Left ventricle myocardium superior (tissue), 1 donor: ENCODE measurements around the gene PARP12. TPM values are rescaled to one million over a fixed set of nuclear protein-coding genes. Genes with fewer than 3 reads are reported as not detected.
"Not testable (repeated sequence)": the region's sequence is repeated elsewhere in the genome, so short reads cannot be mapped to it uniquely, and the experiment has no call there.

ENCODE experiments used
- ATAC-seq: fragments of 200-7000 bp; cut with Tn5 transposase; one replicate; pipeline ENCODE4 v1.9.1; 2020; ENCODE audit warnings: mild to moderate bottlenecking, moderate library complexity
- DNase-seq: peaks from one replicate; pipeline ENCODE4 v3.0.0-alpha.2; 2020
- intact Hi-C: fragments of 100-400 bp; cut with micrococcal nuclease; formaldehyde crosslinking; loops from one replicate; pipeline ENCODE4 v1.11.0; 2022
- long read RNA-seq: library from polyadenylated mRNA; unstranded; transcript quantifications from one replicate; pipeline ENCODE4 v2.0.0, GENCODE V29; 2021
- total RNA-seq: library from RNA; stranded (reverse); fragmentation: NEBNext Ultra II Directional; extraction: Animal tissue kit (Norgen Biotek cat#: 25700); gene quantifications from one replicate; pipeline ENCODE4 v1.2.1, GENCODE V29; 2021
- donor health status: DM: no; HTN: yes; CAD: no; lungs with severe emphysema.

PARP12 gene
- 13.8 TPM for total RNA-seq
- long read RNA-seq, transcript PARP12-201 (12 exons, 3,796 nt) = major isoform, 15 of 26 reads
- long read RNA-seq, partial matches to known transcripts = 4 of 26 reads
- long read RNA-seq, other reads (novel, unspliced or antisense) = 7 of 26 reads

- ATAC-seq (peak; percentile 81), DNase-seq (peak; percentile 95)
- intact Hi-C loops = no loop called here
These were observed at the start of gene PARP12 for GRCh38 chr7:140062528-140063299. Gene PARP12, minus strand, starts transcription at chr7:140062951. Its CDS starts 104 bp downstream, at chr7:140062847.

- intact Hi-C loops, ATAC-seq, DNase-seq: not testable (repeated sequence)
These were observed 46.0 kb upstream of the PARP12 start for GRCh38 chr7:140108777-140109176.

GRCh38 chr7:140096459-140096858 lies 33.7 kb upstream of the PARP12 start:
- no peak for ATAC-seq
- intact Hi-C loops = no loop called here
- no peak for DNase-seq

GRCh38 chr7:140093375-140093774 lies 30.6 kb upstream of the PARP12 start:
- no peak for ATAC-seq
- DNase-seq = no peak
- intact Hi-C loops = no loop called here

- no peak for ATAC-seq
- intact Hi-C loops = no loop called here
- no peak for DNase-seq
These were observed 22.7 kb upstream of the PARP12 start for GRCh38 chr7:140085447-140085846.

- DNase-seq (no peak), ATAC-seq (no peak)
- intact Hi-C loops = no loop called here
These were observed 22.2 kb upstream of the PARP12 start for GRCh38 chr7:140084972-140085371.

GRCh38 chr7:140084142-140084655 lies 21.4 kb upstream of the PARP12 start:
- ATAC-seq = peak; percentile 13
- intact Hi-C loops = no loop called here

GRCh38 chr7:140082770-140083169 lies 20.0 kb upstream of the PARP12 start:
- intact Hi-C loops = no loop called here
- DNase-seq = no peak
- ATAC-seq = no peak

More at GRCh38 chr7:140084142-140084655, 21.4 kb upstream of the PARP12 start:
- DNase-seq = no peak

- no peak for DNase-seq
- intact Hi-C loops = no loop called here
- ATAC-seq = no peak
These were observed 19.1 kb upstream of the PARP12 start for GRCh38 chr7:140081774-140082425.

- ATAC-seq (no peak), DNase-seq (no peak)
- intact Hi-C loops = no loop called here
These were observed 18.2 kb upstream of the PARP12 start for GRCh38 chr7:140080919-140081318.

- ATAC-seq (peak; percentile 62), DNase-seq (no peak)
These were observed 16.4 kb upstream of the PARP12 start for GRCh38 chr7:140079121-140079536.

GRCh38 chr7:140078392-140078791 lies 15.6 kb upstream of the PARP12 start:
- ATAC-seq (no peak), DNase-seq (no peak)
- intact Hi-C loops = no loop called here

More at GRCh38 chr7:140079121-140079536, 16.4 kb upstream of the PARP12 start:
- intact Hi-C loops = no loop called here

GRCh38 chr7:140074780-140075179 lies 12.0 kb upstream of the PARP12 start:
- ATAC-seq = no peak
- no peak for DNase-seq
- intact Hi-C loops = no loop called here

GRCh38 chr7:140070546-140070945 lies 7.8 kb upstream of the PARP12 start:
- intact Hi-C loops = no loop called here
- DNase-seq (no peak), ATAC-seq (no peak)

GRCh38 chr7:140069298-140069949 lies 6.7 kb upstream of the PARP12 start:
- DNase-seq = no peak
- no peak for ATAC-seq
- intact Hi-C loops = no loop called here

- intact Hi-C loops = no loop called here
- no peak for DNase-seq
- ATAC-seq = no peak
These were observed 5.3 kb upstream of the PARP12 start for GRCh38 chr7:140068033-140068432.

GRCh38 chr7:140067052-140067451 lies 4.3 kb upstream of the PARP12 start:
- intact Hi-C loops = no loop called here
- DNase-seq (no peak), ATAC-seq (no peak)

- DNase-seq (peak; percentile 45), ATAC-seq (no peak)
- intact Hi-C loops = no loop called here
These were observed 628 bp downstream of the PARP12 start for GRCh38 chr7:140062118-140062527.

GRCh38 chr7:140061607-140061930 lies 1.2 kb downstream of the PARP12 start:
- DNase-seq = no peak
- no peak for ATAC-seq
- intact Hi-C loops = no loop called here
